GM18519 (cell line): ENCODE measurements around the gene DRD4.
"Not testable (repeated sequence)": the region's sequence is repeated elsewhere in the genome, so short reads cannot be mapped to it uniquely, and the experiment has no call there.

ENCODE experiments used
- ATAC-seq: cut with Tn5 transposase; IDR thresholded peaks from one replicate; pipeline ENCODE4 v1.9.1; 2021; ENCODE audit warnings: mild to moderate bottlenecking, moderate library complexity; ENCODE audit not compliant: unreplicated experiment, low FRiP score

DRD4 gene

GRCh38 chr11:641806-642370 is 4.8 kb downstream of the DRD4 start:
- no peak for ATAC-seq

GRCh38 chr11:643366-643765 is 6.3 kb downstream of the DRD4 start:
- no peak for ATAC-seq

- ATAC-seq = no peak
Observed at GRCh38 chr11:643849-644738, 7.0 kb downstream of the DRD4 start.

GRCh38 chr11:645536-645935 is 8.5 kb downstream of the DRD4 start:
- no peak for ATAC-seq

- ATAC-seq = no peak
Observed at GRCh38 chr11:646214-646613, 9.1 kb downstream of the DRD4 start.

GRCh38 chr11:647672-648158 is 10.6 kb downstream of the DRD4 start:
- not testable (repeated sequence) for ATAC-seq

GRCh38 chr11:650482-650881 is 13.4 kb downstream of the DRD4 start:
- ATAC-seq = no peak

GRCh38 chr11:653136-653535 is 16.1 kb downstream of the DRD4 start:
- not testable (repeated sequence) for ATAC-seq

GRCh38 chr11:653837-654236 is 16.8 kb downstream of the DRD4 start:
- ATAC-seq = no peak

GRCh38 chr11:654444-654843 is 17.4 kb downstream of the DRD4 start:
- ATAC-seq = not testable (repeated sequence)

- ATAC-seq = no peak
Observed at GRCh38 chr11:655036-655726, 18.1 kb downstream of the DRD4 start.

GRCh38 chr11:656426-656825 is 19.4 kb downstream of the DRD4 start:
- ATAC-seq = no peak

- ATAC-seq = no peak
Observed at GRCh38 chr11:656866-657265, 19.8 kb downstream of the DRD4 start.

- ATAC-seq = no peak
Observed at GRCh38 chr11:657691-658126, 20.6 kb downstream of the DRD4 start.

GRCh38 chr11:659532-660085 is 22.5 kb downstream of the DRD4 start:
- no peak for ATAC-seq

GRCh38 chr11:660281-660680 is 23.2 kb downstream of the DRD4 start:
- ATAC-seq = no peak

- ATAC-seq = no peak
Observed at GRCh38 chr11:660681-661444, 23.8 kb downstream of the DRD4 start.

GRCh38 chr11:662689-663274 is 25.7 kb downstream of the DRD4 start:
- ATAC-seq = no peak

- ATAC-seq = no peak
Observed at GRCh38 chr11:665062-665703, 28.1 kb downstream of the DRD4 start.
